H1 (cell line): Measurements from ENCODE around the gene MMP11. TPM values are rescaled to one million over a fixed set of nuclear protein-coding genes. Genes with fewer than 3 reads are reported as not detected.

Source experiments
- BACH1 ChIP-seq: IDR thresholded peaks from 2 replicates; pipeline ENCODE4 v1.6.1; 2012; ENCODE audit warnings: low read length, improper control_type of control experiment
- GABPA ChIP-seq: IDR thresholded peaks from 2 replicates; pipeline ENCODE4 v1.6.1; 2011; ENCODE audit warnings: mild to moderate bottlenecking, low read length, moderate library complexity, borderline replicate concordance; ENCODE audit not compliant: insufficient read depth
- MAFK ChIP-seq: IDR thresholded peaks from 2 replicates; pipeline ENCODE4 v1.6.1; 2012; ENCODE audit warnings: low read depth, mild to moderate bottlenecking, improper control_type of control experiment, low read length
- RNF2 ChIP-seq: fragments of 200-900, 300-1000 bp; sonication (generic); IDR thresholded peaks from 2 replicates; pipeline ENCODE4 v1.7.1; 2016; ENCODE audit warnings: borderline replicate concordance, low read depth, mild to moderate bottlenecking, antibody characterized with exemption, low read length; ENCODE audit not compliant: poor library complexity, severe bottlenecking; ENCODE audit errors: missing control alignments
- SIN3A ChIP-seq, 2 experiments: IDR thresholded peaks in 1 of 2; conservative IDR thresholded peaks in 1 of 2; 2 replicates each; pipeline ENCODE4 v1.6.1; 2011 to 2012; ENCODE audit warnings: low read length in 2 of 2, improper control_type of control experiment in 1 of 2, low read depth in 1 of 2, mild to moderate bottlenecking in 1 of 2
- SIX5 ChIP-seq: IDR thresholded peaks from 2 replicates; pipeline ENCODE4 v1.6.1; 2011; ENCODE audit warnings: mild to moderate bottlenecking, low read depth, low read length
- TCF12 ChIP-seq: IDR thresholded peaks from 2 replicates; pipeline ENCODE4 v1.6.1; 2011; ENCODE audit warnings: low read depth, mild to moderate bottlenecking, low read length
- YY1 ChIP-seq: IDR thresholded peaks from 2 replicates; pipeline ENCODE4 v1.6.1; 2011; ENCODE audit warnings: low read depth, mild to moderate bottlenecking, low read length
- polyA plus RNA-seq, 7 experiments: library from polyadenylated mRNA; depleted of rRNA in 3 of 7; stranded (reverse) in 5 of 7; unstranded in 2 of 7; fragments of >200 nt in 5 of 7; fragments of 200-250 nt in 2 of 7; gene quantifications; 1 replicate in 5 of 7; 2 replicates in 1 of 7; 4 replicates in 1 of 7; pipeline versions ENCODE4 v1.2.1 to v1.2.3, GENCODE V29; 2011 to 2013; ENCODE audit warnings: missing spikeins in 2 of 7, mixed read lengths in 2 of 7
- total RNA-seq: library from RNA; stranded (reverse); fragmentation: NEBNext Ultra II Directional; extraction: Animal tissue kit (Norgen Biotek cat#: 25700); gene quantifications from 2 replicates; pipeline ENCODE4 v1.2.1, GENCODE V29; 2021
- TF ChIP-seq, protein P1 (sequence below): fragments of 300-600 bp; sonication (generic); IDR thresholded peaks from 2 replicates; pipeline ENCODE4 v1.7.1; 2012; ENCODE audit warnings: low read length, moderate library complexity, mild to moderate bottlenecking, inconsistent platforms; ENCODE audit not compliant: insufficient replicate concordance
- TF ChIP-seq, protein P2 (sequence below): IDR thresholded peaks from 2 replicates; pipeline ENCODE4 v1.6.1; 2012; ENCODE audit warnings: low read length, inconsistent platforms

MMP11 gene
- total and polyA plus RNA-seq, 2 of the 8 experiments (the other 6 are each of a cell fraction or from before 2014, with no cell fraction given) = 10.2 to 18.3 TPM

DNA sequence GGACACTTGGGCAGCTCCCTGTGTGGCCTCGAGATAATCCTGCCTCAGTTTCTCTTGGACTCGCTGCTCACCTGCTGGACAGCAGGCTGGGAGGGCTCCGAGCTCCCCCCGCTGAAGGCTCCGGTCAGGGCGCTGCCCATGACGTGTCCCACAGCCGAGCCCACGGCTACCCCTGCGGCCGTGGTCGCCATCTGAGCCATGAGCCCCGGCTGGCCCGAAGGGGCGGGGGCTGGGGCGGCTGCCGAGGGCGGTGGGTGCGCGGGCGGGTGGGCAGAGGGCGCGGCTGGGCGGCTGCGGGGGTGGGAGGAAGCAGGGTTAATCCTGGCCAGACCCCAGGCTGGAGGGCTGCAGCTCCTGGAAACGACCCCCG lies 5.4 kb upstream of the MMP11 start (continued):
- TF ChIP-seq, protein P1, sequence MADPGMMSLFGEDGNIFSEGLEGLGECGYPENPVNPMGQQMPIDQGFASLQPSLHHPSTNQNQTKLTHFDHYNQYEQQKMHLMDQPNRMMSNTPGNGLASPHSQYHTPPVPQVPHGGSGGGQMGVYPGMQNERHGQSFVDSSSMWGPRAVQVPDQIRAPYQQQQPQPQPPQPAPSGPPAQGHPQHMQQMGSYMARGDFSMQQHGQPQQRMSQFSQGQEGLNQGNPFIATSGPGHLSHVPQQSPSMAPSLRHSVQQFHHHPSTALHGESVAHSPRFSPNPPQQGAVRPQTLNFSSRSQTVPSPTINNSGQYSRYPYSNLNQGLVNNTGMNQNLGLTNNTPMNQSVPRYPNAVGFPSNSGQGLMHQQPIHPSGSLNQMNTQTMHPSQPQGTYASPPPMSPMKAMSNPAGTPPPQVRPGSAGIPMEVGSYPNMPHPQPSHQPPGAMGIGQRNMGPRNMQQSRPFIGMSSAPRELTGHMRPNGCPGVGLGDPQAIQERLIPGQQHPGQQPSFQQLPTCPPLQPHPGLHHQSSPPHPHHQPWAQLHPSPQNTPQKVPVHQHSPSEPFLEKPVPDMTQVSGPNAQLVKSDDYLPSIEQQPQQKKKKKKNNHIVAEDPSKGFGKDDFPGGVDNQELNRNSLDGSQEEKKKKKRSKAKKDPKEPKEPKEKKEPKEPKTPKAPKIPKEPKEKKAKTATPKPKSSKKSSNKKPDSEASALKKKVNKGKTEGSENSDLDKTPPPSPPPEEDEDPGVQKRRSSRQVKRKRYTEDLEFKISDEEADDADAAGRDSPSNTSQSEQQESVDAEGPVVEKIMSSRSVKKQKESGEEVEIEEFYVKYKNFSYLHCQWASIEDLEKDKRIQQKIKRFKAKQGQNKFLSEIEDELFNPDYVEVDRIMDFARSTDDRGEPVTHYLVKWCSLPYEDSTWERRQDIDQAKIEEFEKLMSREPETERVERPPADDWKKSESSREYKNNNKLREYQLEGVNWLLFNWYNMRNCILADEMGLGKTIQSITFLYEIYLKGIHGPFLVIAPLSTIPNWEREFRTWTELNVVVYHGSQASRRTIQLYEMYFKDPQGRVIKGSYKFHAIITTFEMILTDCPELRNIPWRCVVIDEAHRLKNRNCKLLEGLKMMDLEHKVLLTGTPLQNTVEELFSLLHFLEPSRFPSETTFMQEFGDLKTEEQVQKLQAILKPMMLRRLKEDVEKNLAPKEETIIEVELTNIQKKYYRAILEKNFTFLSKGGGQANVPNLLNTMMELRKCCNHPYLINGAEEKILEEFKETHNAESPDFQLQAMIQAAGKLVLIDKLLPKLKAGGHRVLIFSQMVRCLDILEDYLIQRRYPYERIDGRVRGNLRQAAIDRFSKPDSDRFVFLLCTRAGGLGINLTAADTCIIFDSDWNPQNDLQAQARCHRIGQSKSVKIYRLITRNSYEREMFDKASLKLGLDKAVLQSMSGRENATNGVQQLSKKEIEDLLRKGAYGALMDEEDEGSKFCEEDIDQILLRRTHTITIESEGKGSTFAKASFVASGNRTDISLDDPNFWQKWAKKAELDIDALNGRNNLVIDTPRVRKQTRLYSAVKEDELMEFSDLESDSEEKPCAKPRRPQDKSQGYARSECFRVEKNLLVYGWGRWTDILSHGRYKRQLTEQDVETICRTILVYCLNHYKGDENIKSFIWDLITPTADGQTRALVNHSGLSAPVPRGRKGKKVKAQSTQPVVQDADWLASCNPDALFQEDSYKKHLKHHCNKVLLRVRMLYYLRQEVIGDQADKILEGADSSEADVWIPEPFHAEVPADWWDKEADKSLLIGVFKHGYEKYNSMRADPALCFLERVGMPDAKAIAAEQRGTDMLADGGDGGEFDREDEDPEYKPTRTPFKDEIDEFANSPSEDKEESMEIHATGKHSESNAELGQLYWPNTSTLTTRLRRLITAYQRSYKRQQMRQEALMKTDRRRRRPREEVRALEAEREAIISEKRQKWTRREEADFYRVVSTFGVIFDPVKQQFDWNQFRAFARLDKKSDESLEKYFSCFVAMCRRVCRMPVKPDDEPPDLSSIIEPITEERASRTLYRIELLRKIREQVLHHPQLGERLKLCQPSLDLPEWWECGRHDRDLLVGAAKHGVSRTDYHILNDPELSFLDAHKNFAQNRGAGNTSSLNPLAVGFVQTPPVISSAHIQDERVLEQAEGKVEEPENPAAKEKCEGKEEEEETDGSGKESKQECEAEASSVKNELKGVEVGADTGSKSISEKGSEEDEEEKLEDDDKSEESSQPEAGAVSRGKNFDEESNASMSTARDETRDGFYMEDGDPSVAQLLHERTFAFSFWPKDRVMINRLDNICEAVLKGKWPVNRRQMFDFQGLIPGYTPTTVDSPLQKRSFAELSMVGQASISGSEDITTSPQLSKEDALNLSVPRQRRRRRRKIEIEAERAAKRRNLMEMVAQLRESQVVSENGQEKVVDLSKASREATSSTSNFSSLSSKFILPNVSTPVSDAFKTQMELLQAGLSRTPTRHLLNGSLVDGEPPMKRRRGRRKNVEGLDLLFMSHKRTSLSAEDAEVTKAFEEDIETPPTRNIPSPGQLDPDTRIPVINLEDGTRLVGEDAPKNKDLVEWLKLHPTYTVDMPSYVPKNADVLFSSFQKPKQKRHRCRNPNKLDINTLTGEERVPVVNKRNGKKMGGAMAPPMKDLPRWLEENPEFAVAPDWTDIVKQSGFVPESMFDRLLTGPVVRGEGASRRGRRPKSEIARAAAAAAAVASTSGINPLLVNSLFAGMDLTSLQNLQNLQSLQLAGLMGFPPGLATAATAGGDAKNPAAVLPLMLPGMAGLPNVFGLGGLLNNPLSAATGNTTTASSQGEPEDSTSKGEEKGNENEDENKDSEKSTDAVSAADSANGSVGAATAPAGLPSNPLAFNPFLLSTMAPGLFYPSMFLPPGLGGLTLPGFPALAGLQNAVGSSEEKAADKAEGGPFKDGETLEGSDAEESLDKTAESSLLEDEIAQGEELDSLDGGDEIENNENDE = no peak
- TF ChIP-seq SIN3A (conservative IDR thresholded peaks at IDR 0.05 in 1 of 2, IDR thresholded peaks at IDR 0.05 in 1 of 2; ENCODE audit: low read depth in 1 of 2, low read length in 2 of 2) (no peak), YY1 (no peak), RNF2 (no peak), MAFK (no peak), GABPA (no peak), BACH1 (no peak), TCF12 (no peak), SIX5 (no peak)
- TF ChIP-seq, protein P2, sequence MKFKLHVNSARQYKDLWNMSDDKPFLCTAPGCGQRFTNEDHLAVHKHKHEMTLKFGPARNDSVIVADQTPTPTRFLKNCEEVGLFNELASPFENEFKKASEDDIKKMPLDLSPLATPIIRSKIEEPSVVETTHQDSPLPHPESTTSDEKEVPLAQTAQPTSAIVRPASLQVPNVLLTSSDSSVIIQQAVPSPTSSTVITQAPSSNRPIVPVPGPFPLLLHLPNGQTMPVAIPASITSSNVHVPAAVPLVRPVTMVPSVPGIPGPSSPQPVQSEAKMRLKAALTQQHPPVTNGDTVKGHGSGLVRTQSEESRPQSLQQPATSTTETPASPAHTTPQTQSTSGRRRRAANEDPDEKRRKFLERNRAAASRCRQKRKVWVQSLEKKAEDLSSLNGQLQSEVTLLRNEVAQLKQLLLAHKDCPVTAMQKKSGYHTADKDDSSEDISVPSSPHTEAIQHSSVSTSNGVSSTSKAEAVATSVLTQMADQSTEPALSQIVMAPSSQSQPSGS = no peak
- TF ChIP-seq, all 59 proteins: peak for 0
